GM18526 (cell line): ENCODE results near the gene CETN2.

Experiments
- POLR2A ChIP-seq: IDR thresholded peaks from 3 replicates; pipeline ENCODE4 v1.6.1; 2011; ENCODE audit not compliant: insufficient read length; ENCODE audit errors: extremely low read depth

Gene CETN2

DNA sequence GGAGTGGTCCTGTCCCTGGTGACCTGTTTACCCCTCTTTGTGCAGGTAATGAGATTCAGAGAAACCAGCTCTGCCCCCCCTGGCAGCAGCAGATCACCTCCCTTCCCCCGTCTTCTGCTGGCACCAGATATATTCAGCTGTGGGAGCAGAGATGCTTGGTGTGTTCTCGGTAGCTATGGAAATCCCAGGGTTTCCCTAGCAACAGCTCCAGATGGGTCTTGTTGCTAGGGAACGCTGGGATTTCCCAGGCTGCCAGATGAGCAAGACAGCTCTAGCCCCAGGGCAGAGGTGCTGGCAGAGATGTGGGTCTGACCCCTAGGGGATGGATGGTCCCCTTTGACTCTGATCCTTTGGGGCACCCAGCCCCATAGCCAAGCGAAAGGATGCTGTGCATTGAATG is 20.2 kb downstream of the CETN2 start:
- no peak for TF ChIP-seq POLR2A

- no peak for TF ChIP-seq POLR2A
Measured at GRCh38 chrX:152806035-152806434, 24.5 kb downstream of the CETN2 start.

DNA sequence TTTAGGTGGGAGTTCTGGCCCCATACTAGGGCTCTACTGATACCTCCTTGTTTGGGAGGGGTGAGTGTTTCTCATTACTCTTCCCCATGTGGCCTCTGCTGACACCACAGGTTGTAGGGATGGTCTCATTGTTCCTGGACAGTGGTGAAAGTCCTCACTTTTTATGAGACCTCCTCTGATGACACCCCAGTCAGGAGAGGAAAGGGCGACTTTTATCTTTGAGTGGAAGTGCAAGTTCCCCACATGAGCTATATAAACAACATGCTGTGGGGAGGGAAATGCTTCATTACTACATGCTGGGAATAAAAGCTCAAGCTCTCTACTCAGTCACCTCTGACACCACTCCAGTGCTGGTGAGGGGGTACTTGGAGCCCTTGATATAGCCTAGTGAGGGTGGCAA is 31.6 kb downstream of the CETN2 start:
- TF ChIP-seq POLR2A: no peak
